Muscle layer of duodenum (tissue), 2 donors: Measurements from ENCODE around the gene TUSC2.
"Not testable (repeated sequence)": the region's sequence is repeated elsewhere in the genome, so short reads cannot be mapped to it uniquely, and the experiment has no call there.

ENCODE experiments used
- H3K27ac ChIP-seq: one replicate; pipeline ENCODE4 v1.7.0; 2013; ENCODE audit warnings: mild to moderate bottlenecking, low read length
- H3K27me3 ChIP-seq: one replicate; pipeline ENCODE4 v1.7.0; 2013; ENCODE audit warnings: low read depth, mild to moderate bottlenecking, control low read depth, low read length
- H3K36me3 ChIP-seq, 2 donors: one replicate each; pipeline ENCODE4 v1.7.0; 2013; ENCODE audit warnings: low read length in 2 of 2, control low read depth in 1 of 2, mild to moderate bottlenecking in 1 of 2; ENCODE audit not compliant: insufficient read depth in 2 of 2, control insufficient read depth in 1 of 2
- H3K4me1 ChIP-seq, 2 donors: one replicate each; pipeline ENCODE4 v1.7.0; 2013; ENCODE audit warnings: low read length in 2 of 2, mild to moderate bottlenecking in 2 of 2, control low read depth in 1 of 2, moderate library complexity in 1 of 2; ENCODE audit not compliant: insufficient read depth in 2 of 2, control insufficient read depth in 1 of 2
- H3K4me3 ChIP-seq, 2 donors: one replicate each; pipeline ENCODE4 v1.7.0; 2013; ENCODE audit warnings: low read length in 2 of 2, low read depth in 1 of 2, mild to moderate bottlenecking in 1 of 2
- H3K9me3 ChIP-seq, 2 donors: one replicate each; pipeline ENCODE4 v1.7.0; 2013; ENCODE audit warnings: low read length in 2 of 2, control low read depth in 1 of 2, mild to moderate bottlenecking in 1 of 2; ENCODE audit not compliant: control insufficient read depth in 1 of 2
- donor health status: healthy.

TUSC2 gene

GRCh38 chr3:50312041-50312440 is 16.0 kb downstream of the TUSC2 start:
- H3K4me1 ChIP-seq, H3K4me3 ChIP-seq, H3K27ac ChIP-seq, H3K9me3 ChIP-seq, H3K27me3 ChIP-seq, H3K36me3 ChIP-seq: not testable (repeated sequence)

DNA sequence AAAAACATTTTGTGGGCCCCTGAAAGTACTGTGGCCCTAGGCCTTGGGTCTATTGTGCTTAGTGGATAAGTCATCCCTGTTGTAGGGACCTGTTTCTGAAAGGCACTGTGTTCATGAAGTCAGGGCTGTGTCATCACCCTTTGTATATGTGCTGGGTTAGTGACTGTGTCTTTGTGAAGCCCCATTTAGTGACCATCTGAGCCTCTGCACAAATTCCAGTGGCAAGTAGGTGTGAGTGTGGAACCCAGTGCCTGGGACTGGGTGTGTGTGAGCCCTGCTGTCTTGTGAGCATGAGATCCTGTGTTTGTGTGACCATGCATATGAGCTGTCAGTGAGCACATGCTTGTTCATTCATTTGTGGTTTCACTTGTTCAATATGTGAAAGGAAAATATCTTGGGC is 23.4 kb downstream of the TUSC2 start:
- H3K27ac ChIP-seq, result no peak overlapping the region
- H3K36me3 ChIP-seq, result no peaks in the 10 kb centered on the region
- no peaks in the 10 kb centered on the region for H3K27me3 ChIP-seq
- H3K4me3 ChIP-seq, result no peak overlapping the region
- H3K9me3 ChIP-seq, result no peaks in the 10 kb centered on the region
- H3K4me1 ChIP-seq, result peaks cover 11 to 16% of the 10 kb centered on the region in 2 donors

DNA sequence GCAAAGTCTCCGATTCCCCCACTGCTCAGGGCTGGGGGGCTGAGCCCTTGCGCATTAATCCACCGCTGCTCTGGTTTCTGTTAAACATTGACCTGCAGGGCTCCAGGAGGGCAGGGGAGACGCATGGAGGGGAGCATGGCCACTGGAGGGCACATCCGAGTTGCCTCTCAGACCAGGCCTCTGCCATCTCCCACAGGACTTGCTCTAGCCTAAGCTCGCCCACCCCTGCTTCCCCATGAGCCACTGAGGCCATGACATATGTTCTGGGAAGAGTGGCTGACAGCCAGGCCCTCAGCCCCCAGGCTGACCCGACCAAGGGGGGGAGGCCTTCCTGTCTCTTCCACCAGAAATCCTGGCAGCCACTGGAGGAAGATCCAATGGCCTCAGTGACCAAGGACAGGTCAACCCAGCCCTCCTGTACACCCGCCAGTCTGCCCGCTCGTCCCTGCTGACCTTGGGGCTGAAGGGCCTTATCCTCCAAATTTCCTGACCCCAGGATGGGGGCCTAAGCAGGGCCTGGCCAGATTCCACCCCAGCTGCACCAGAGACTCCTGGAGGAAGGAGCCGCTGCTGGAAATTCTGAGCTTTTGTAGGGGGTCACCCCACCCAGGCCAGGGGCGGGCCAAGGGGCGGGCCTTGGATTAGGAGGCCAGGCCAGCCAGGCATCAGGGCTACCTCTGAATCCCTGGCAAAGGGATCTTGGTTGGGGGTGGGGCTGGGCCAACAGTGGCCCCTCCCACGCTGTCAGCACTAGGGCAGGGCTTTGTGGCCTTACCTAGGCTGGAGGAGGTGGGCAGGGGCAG is 24.8 kb downstream of the TUSC2 start, which contains the start of gene HYAL1:
Gene HYAL1 (minus strand): TSS at position 562 of the 803 bp plus-strand sequence. CDS start 618 bp downstream, outside the sequence.
- H3K27ac ChIP-seq, result peak within 1 kb of the TSS; percentile 56
- H3K27me3 ChIP-seq, result no peaks in the 10 kb centered on the region
- H3K36me3 ChIP-seq, result no peaks in the 10 kb centered on the region
- H3K4me3 ChIP-seq, result peak within 1 kb of the TSS in 1 of 2 donors; percentile 16
- H3K4me1 ChIP-seq, result peaks cover 16 to 22% of the 10 kb centered on the region in 2 donors
- H3K9me3 ChIP-seq, result no peaks in the 10 kb centered on the region

DNA sequence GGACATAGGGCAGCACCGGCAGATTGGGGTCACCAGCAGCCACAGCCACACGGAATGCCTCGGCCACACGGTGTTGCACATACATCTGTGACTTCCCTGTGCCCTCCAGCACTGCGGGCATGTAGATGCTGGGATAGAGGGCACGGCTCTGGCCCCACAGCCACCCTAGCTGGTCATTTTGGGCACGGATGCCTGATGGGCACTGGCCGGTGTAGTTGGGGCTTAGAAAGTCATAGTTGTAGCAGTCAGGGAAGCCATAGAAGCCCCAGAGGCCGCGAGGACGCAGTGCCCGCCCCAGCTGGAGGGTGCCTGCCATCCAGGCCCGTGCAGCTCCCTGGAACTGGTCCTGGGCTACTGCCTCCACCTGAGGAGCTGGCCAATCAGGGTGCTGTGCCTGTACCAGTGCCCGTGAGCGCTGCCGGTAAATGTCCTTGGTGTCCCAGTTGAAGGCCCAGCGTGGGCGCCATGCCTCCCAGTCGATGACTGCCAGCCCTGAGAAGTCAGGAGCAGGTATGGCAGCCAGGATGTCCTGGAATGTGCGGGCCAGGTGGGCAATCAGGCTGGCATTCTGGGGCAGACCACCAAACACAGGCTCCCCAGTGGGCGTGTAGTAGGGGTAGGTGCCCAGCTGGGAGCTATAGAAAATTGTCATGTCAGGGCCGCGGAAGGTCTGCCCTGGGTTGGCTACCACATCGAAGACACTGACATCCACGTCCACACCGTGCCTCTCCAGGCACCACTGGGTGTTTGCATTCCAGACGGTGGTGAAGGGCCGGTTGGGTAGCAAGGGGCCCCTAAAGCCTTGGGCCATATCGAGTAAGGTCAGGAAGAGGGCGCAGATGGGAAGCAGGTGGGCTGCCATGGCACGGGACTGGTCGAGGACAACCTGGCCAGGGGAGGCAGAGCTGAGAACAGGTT is 25.7 kb downstream of the TUSC2 start:
- H3K36me3 ChIP-seq, result no peaks in the 10 kb centered on the region
- no peaks in the 10 kb centered on the region for H3K27me3 ChIP-seq
- peak overlapping the region; percentile 56 for H3K27ac ChIP-seq
- no peaks in the 10 kb centered on the region for H3K9me3 ChIP-seq
- H3K4me1 ChIP-seq, result peaks cover 17 to 28% of the 10 kb centered on the region in 2 donors
- H3K4me3 ChIP-seq, result peak overlapping the region in 1 of 2 donors; percentile 16

GRCh38 chr3:50300681-50301254 is 27.3 kb downstream of the TUSC2 start:
- Histone ChIP-seq H3K27me3 (no peaks in the 10 kb centered on the region), H3K4me3 (peak overlapping the region; percentile 64 to 77), H3K36me3 (no peaks in the 10 kb centered on the region), H3K9me3 (no peaks in the 10 kb centered on the region), H3K27ac (peak overlapping the region; percentile 89), H3K4me1 (peaks cover 17 to 28% of the 10 kb centered on the region in 2 donors)

GRCh38 chr3:50299929-50300680 is 27.9 kb downstream of the TUSC2 start:
- H3K4me1 ChIP-seq, result peaks cover 17 to 28% of the 10 kb centered on the region in 2 donors
- H3K27me3 ChIP-seq, result no peaks in the 10 kb centered on the region
- H3K36me3 ChIP-seq, result no peaks in the 10 kb centered on the region
- H3K4me3 ChIP-seq, result peak overlapping the region; percentile 64 to 77
- H3K27ac ChIP-seq, result peak overlapping the region; percentile 89
- H3K9me3 ChIP-seq, result no peaks in the 10 kb centered on the region

GRCh38 chr3:50299638-50299928 is 28.4 kb downstream of the TUSC2 start:
- Histone ChIP-seq H3K4me1 (peaks cover 17 to 28% of the 10 kb centered on the region in 2 donors), H3K9me3 (no peaks in the 10 kb centered on the region), H3K4me3 (peak overlapping the region; percentile 64 to 77), H3K27me3 (no peaks in the 10 kb centered on the region), H3K27ac (peak overlapping the region; percentile 89), H3K36me3 (no peaks in the 10 kb centered on the region)

DNA sequence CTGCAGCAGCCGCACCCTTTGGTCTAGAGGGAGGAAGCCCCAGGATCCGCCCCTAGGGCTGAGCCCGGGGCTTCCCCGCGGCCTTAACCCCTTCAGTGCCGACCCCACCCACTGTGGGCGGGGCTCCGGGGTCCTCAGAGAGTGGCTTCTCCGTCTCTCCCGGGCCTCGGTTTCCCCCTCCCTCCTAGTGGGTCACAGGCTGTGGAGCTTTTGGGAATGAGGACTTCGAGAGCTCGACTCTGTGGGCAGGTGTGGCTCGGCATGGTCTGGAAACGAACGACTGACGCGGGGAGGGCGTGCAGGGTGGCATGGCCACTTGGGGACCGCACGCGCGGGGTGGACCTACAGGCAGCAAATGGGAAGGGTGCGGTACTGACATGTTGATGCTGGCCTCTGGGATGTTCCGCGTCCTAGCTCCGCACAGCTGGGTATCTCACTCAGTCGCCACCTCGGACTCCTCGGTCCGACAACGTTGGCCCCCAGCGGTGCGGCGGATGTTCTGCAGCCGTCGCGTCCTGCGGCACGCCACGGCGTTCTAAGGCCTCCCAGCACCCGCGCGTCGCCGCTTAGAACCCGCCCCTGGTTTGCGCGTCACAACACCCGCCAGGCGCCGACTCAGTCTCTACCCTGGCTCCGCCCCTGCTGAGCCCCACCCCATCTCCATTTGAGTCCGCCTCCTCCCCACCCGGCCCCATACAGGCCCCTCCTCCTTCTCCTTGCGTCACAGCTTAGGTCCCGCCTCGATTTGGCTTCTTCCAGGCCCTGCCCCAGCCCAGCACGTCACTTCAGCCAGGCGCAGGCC is 29.0 kb downstream of the TUSC2 start, which contains the start of the genes HYAL3 and NAA80:
Gene HYAL3 (minus strand): TSS at position 570 of the 802 bp plus-strand sequence. CDS start 3,803 bp downstream, outside the sequence.
Gene NAA80 (minus strand): TSS at position 570 of the 802 bp plus-strand sequence. CDS start 1,942 bp downstream, outside the sequence.
- Histone ChIP-seq H3K4me3 (peak within 1 kb of the TSS; percentile 76 to 77), H3K36me3 (no peaks in the 10 kb centered on the region), H3K27ac (peak within 1 kb of the TSS; percentile 89), H3K27me3 (no peaks in the 10 kb centered on the region), H3K9me3 (no peaks in the 10 kb centered on the region), H3K4me1 (peaks cover 17 to 28% of the 10 kb centered on the region in 2 donors)

- peaks cover 17 to 32% of the 10 kb centered on the region in 2 donors for H3K4me1 ChIP-seq
- H3K4me3 ChIP-seq, result peak overlapping the region; percentile 76 to 77
- H3K36me3 ChIP-seq, result no peaks in the 10 kb centered on the region
- no peaks in the 10 kb centered on the region for H3K27me3 ChIP-seq
- H3K9me3 ChIP-seq, result no peaks in the 10 kb centered on the region
- peak overlapping the region; percentile 88 for H3K27ac ChIP-seq
These were observed 29.9 kb downstream of the TUSC2 start for GRCh38 chr3:50297896-50298725.
